ENCODE results near the gene WDFY3. TPM values are rescaled to one million over a fixed set of nuclear protein-coding genes. Genes with fewer than 3 reads are reported as not detected.

Gene WDFY3
- total RNA-seq, 1 donor from 2014 or later: 0.04 TPM

- ChIA-PET POLR2A (no interaction called here), CTCF (no interaction called here)
- Mint-ChIP-seq H3K4me1 (no peaks in the 10 kb centered on the region), H3K36me3 (ENCODE audit: low read depth) (no peaks in the 10 kb centered on the region), H3K27me3 (no peaks in the 10 kb centered on the region), H3K27ac (no peak overlapping the region), H3K4me3 (no peak overlapping the region), H3K9me3 (no peaks in the 10 kb centered on the region)
- intact Hi-C loops (cut with micrococcal nuclease): no loop called here
- TF ChIP-seq CTCF (IDR thresholded peaks at IDR 0.05): no peak
- no peak for DNase-seq
- no peak for ATAC-seq (ENCODE audit: low read depth)
These were observed 87.9 kb downstream of the WDFY3 start for GRCh38 chr4:84878546-84878945.

GRCh38 chr4:84878090-84878489 is 88.4 kb downstream of the WDFY3 start:
- ATAC-seq (ENCODE audit: low read depth) (no peak), DNase-seq (no peak)
- POLR2A ChIA-PET: no interaction called here
- no peak for TF ChIP-seq CTCF (IDR thresholded peaks at IDR 0.05)
- Mint-ChIP-seq H3K9me3 (no peaks in the 10 kb centered on the region), H3K4me1 (no peaks in the 10 kb centered on the region), H3K36me3 (ENCODE audit: low read depth) (no peaks in the 10 kb centered on the region), H3K27ac (no peak overlapping the region), H3K27me3 (no peaks in the 10 kb centered on the region), H3K4me3 (no peak overlapping the region)
- intact Hi-C loops (cut with micrococcal nuclease): no loop called here
- CTCF ChIA-PET: no interaction called here

- no peak for TF ChIP-seq CTCF (IDR thresholded peaks at IDR 0.05)
- Mint-ChIP-seq H3K9me3 (no peaks in the 10 kb centered on the region), H3K27me3 (no peaks in the 10 kb centered on the region), H3K36me3 (ENCODE audit: low read depth) (no peaks in the 10 kb centered on the region), H3K4me1 (no peaks in the 10 kb centered on the region), H3K4me3 (no peak overlapping the region), H3K27ac (no peak overlapping the region)
- intact Hi-C loops (cut with micrococcal nuclease): no loop called here
- CTCF ChIA-PET: no interaction called here
- POLR2A ChIA-PET: no interaction called here
- DNase-seq: no peak
- ATAC-seq (ENCODE audit: low read depth): no peak
These were observed 89.2 kb downstream of the WDFY3 start for GRCh38 chr4:84877051-84877833.

- ChIA-PET POLR2A (no interaction called here), CTCF (no interaction called here)
- Mint-ChIP-seq H3K27me3 (no peaks in the 10 kb centered on the region), H3K4me1 (no peaks in the 10 kb centered on the region), H3K36me3 (ENCODE audit: low read depth) (no peaks in the 10 kb centered on the region), H3K9me3 (no peaks in the 10 kb centered on the region), H3K27ac (no peak overlapping the region), H3K4me3 (no peak overlapping the region)
- TF ChIP-seq CTCF (IDR thresholded peaks at IDR 0.05): no peak
- no peak for DNase-seq
- ATAC-seq (ENCODE audit: low read depth): no peak
- intact Hi-C loops (cut with micrococcal nuclease): no loop called here
These were observed 90.7 kb downstream of the WDFY3 start for GRCh38 chr4:84875636-84876371.

GRCh38 chr4:84874619-84875018 is 91.9 kb downstream of the WDFY3 start:
- Mint-ChIP-seq H3K27me3 (no peaks in the 10 kb centered on the region), H3K36me3 (ENCODE audit: low read depth) (no peaks in the 10 kb centered on the region), H3K27ac (no peak overlapping the region), H3K4me3 (no peak overlapping the region), H3K9me3 (no peaks in the 10 kb centered on the region), H3K4me1 (no peaks in the 10 kb centered on the region)
- ChIA-PET CTCF (no interaction called here), POLR2A (no interaction called here)
- no peak for ATAC-seq (ENCODE audit: low read depth)
- intact Hi-C loops (cut with micrococcal nuclease): no loop called here
- TF ChIP-seq CTCF (IDR thresholded peaks at IDR 0.05): no peak
- DNase-seq: no peak
